ENCODE data around the gene PDCD1.

PDCD1 gene

GRCh38 chr2:241844066-241844728 lies 14.5 kb downstream of the PDCD1 start:
- Histone ChIP-seq H3K9me2 (replicated peaks; ENCODE audit: control insufficient read depth, low read length) (no peaks in the 10 kb centered on the region), H4K20me1 (ENCODE audit: control insufficient read depth, insufficient read depth, low read depth, low read length) (no peaks in the 10 kb centered on the region), H3K79me2 (ENCODE audit: control insufficient read depth, low read length) (no peaks in the 10 kb centered on the region), H3K27me3 (ENCODE audit: control insufficient read depth, low read length) (peaks cover 7% of the 10 kb centered on the region), H3K4me3 (ENCODE audit: low read length) (no peak overlapping the region), H3K27ac (ENCODE audit: low read depth, low read length) (no peak overlapping the region), H3K9me3 (ENCODE audit: control insufficient read depth, insufficient read depth, low read length) (no peaks in the 10 kb centered on the region), H3K4me1 (ENCODE audit: control insufficient read depth, low read length) (no peaks in the 10 kb centered on the region), H3K36me3 (ENCODE audit: control insufficient read depth, low read length) (no peaks in the 10 kb centered on the region), H3K4me2 (ENCODE audit: low read length) (no peak overlapping the region), H3F3A (ENCODE audit: control insufficient read depth, insufficient read depth) (no peaks in the 10 kb centered on the region)
- no peak for TF ChIP-seq CTCF (IDR thresholded peaks at IDR 0.05; ENCODE audit: low read depth, low read length, poor library complexity, severe bottlenecking)
- TF ChIP-seq EZH2phosphoT487 (IDR thresholded peaks at IDR 0.05; ENCODE audit: borderline replicate concordance, low read length) = no peak

- no peaks in the 10 kb centered on the region for H3K36me3 ChIP-seq (ENCODE audit: control insufficient read depth, low read length)
- H3K79me2 ChIP-seq (ENCODE audit: control insufficient read depth, low read length) = no peaks in the 10 kb centered on the region
- H3F3A ChIP-seq (ENCODE audit: control insufficient read depth, insufficient read depth) = no peaks in the 10 kb centered on the region
- no peak overlapping the region for H3K4me2 ChIP-seq (ENCODE audit: low read length)
- no peaks in the 10 kb centered on the region for H3K9me2 ChIP-seq (replicated peaks; ENCODE audit: control insufficient read depth, low read length)
- H3K27ac ChIP-seq (ENCODE audit: low read depth, low read length) = no peak overlapping the region
- no peak overlapping the region for H3K4me3 ChIP-seq (ENCODE audit: low read length)
- TF ChIP-seq CTCF (IDR thresholded peaks at IDR 0.05; ENCODE audit: low read depth, low read length, poor library complexity, severe bottlenecking) (no peak), EZH2phosphoT487 (IDR thresholded peaks at IDR 0.05; ENCODE audit: borderline replicate concordance, low read length) (no peak)
- H4K20me1 ChIP-seq (ENCODE audit: control insufficient read depth, insufficient read depth, low read depth, low read length) = no peaks in the 10 kb centered on the region
- H3K4me1 ChIP-seq (ENCODE audit: control insufficient read depth, low read length) = no peaks in the 10 kb centered on the region
- H3K9me3 ChIP-seq (ENCODE audit: control insufficient read depth, insufficient read depth, low read length) = no peaks in the 10 kb centered on the region
- H3K27me3 ChIP-seq (ENCODE audit: control insufficient read depth, low read length) = peaks cover 9% of the 10 kb centered on the region
These were observed 15.2 kb downstream of the PDCD1 start for GRCh38 chr2:241843321-241844065.

GRCh38 chr2:241842620-241843211 lies 16.0 kb downstream of the PDCD1 start:
- H3K79me2 ChIP-seq (ENCODE audit: control insufficient read depth, low read length) = no peaks in the 10 kb centered on the region
- H3K9me2 ChIP-seq (replicated peaks; ENCODE audit: control insufficient read depth, low read length) = no peaks in the 10 kb centered on the region
- TF ChIP-seq EZH2phosphoT487 (IDR thresholded peaks at IDR 0.05; ENCODE audit: borderline replicate concordance, low read length) = no peak
- TF ChIP-seq CTCF (IDR thresholded peaks at IDR 0.05; ENCODE audit: low read depth, low read length, poor library complexity, severe bottlenecking) = no peak
- no peak overlapping the region for H3K4me3 ChIP-seq (ENCODE audit: low read length)
- no peaks in the 10 kb centered on the region for H3K36me3 ChIP-seq (ENCODE audit: control insufficient read depth, low read length)
- H3K4me1 ChIP-seq (ENCODE audit: control insufficient read depth, low read length) = no peaks in the 10 kb centered on the region
- H4K20me1 ChIP-seq (ENCODE audit: control insufficient read depth, insufficient read depth, low read depth, low read length) = no peaks in the 10 kb centered on the region
- H3K9me3 ChIP-seq (ENCODE audit: control insufficient read depth, insufficient read depth, low read length) = no peaks in the 10 kb centered on the region
- no peak overlapping the region for H3K27ac ChIP-seq (ENCODE audit: low read depth, low read length)
- no peak overlapping the region for H3K4me2 ChIP-seq (ENCODE audit: low read length)
- peaks cover 17% of the 10 kb centered on the region for H3K27me3 ChIP-seq (ENCODE audit: control insufficient read depth, low read length)
- H3F3A ChIP-seq (ENCODE audit: control insufficient read depth, insufficient read depth) = no peaks in the 10 kb centered on the region
